HepG2 (cell line): ENCODE results near the gene OTOG. TPM values are rescaled to one million over a fixed set of nuclear protein-coding genes. Genes with fewer than 3 reads are reported as not detected.

Experiments
- ATAC-seq: fragments of 200-7000 bp; cut with Tn5 transposase; 3 replicates; pipeline ENCODE4 v1.9.1; 2020; ENCODE audit warnings: mild to moderate bottlenecking, moderate library complexity
- BruUV-seq: library from RNA; stranded (reverse); fragments of 400-500 nt; replicated peaks from 2 replicates; lab custom pipeline; 2021; lab: Mats Ljungman, UMichigan
- CTCF ChIA-PET: fragments of 300-600 bp; formaldehyde crosslinking; extraction: SDS; loops from one replicate; lab custom pipeline; 2021; ENCODE audit warnings: low total read pairs, inconsistent platforms, low intra/inter-chr PET ratio; lab: Yijun Ruan, JAX
- POLR2A ChIA-PET: fragments of 350-600 bp; sonication (Branson Sonifier 250); formaldehyde crosslinking; loops from one replicate; lab custom pipeline; 2020; ENCODE audit warnings: antibody characterized with exemption, inconsistent platforms; lab: Yijun Ruan, JAX
- DNase-seq: peaks from one replicate; pipeline ENCODE4 v3.0.0-alpha.2; 2015; ENCODE audit warnings: low spot score
- FAIRE-seq: peaks from 3 replicates; lab custom pipeline; 2011; peaks lifted over from hg19 to GRCh38; lab: Jason Lieb, UNC
- H2AFZ ChIP-seq: one replicate; pipeline ENCODE4 v1.6.1; 2011; ENCODE audit warnings: low read length, inconsistent platforms
- H3K27ac ChIP-seq: fragments of 300-600 bp; 3 replicates; pipeline ENCODE4 v1.8.0; 2011; ENCODE audit warnings: mixed run types, mild to moderate bottlenecking, mixed read lengths, low read length, inconsistent platforms; ENCODE audit not compliant: insufficient read depth; ENCODE audit errors: extremely low read length
- H3K27me3 ChIP-seq, 2 experiments: fragments of 200-600 bp in 1 of 2; 2 replicates in 1 of 2; 3 replicates in 1 of 2; pipeline versions ENCODE4 v1.6.0 to v1.8.0; 2011; ENCODE audit warnings: low read length in 2 of 2, mild to moderate bottlenecking in 2 of 2, moderate library complexity in 2 of 2, inconsistent platforms in 1 of 2; ENCODE audit not compliant: insufficient read depth in 2 of 2, control insufficient read depth in 1 of 2
- H3K36me3 ChIP-seq, 2 experiments: fragments of 200-600 bp in 1 of 2; replicated peaks in 1 of 2; 2 replicates in 1 of 2; 3 replicates in 1 of 2; pipeline versions ENCODE4 v1.5.1 to v1.8.0; 2011; ENCODE audit warnings: low read length in 2 of 2, inconsistent platforms in 1 of 2; ENCODE audit not compliant: insufficient read depth in 2 of 2, control insufficient read depth in 1 of 2
- H3K4me1 ChIP-seq: 2 replicates; pipeline ENCODE4 v1.5.1; 2012; ENCODE audit warnings: low read length, inconsistent platforms; ENCODE audit not compliant: insufficient read depth
- H3K4me2 ChIP-seq: 2 replicates; pipeline ENCODE4 v1.6.0; 2011; ENCODE audit warnings: low read depth, low read length, inconsistent platforms
- H3K4me3 ChIP-seq, 3 experiments: fragments of 200-600 bp in 1 of 3; sonication (generic), shearing (Covaris generic) in 1 of 3; replicated peaks in 1 of 3; 2 replicates each; pipeline ENCODE4 v1.5.1; 2011 to 2016; ENCODE audit warnings: low read length in 3 of 3, inconsistent platforms in 2 of 3, low read depth in 2 of 3, mild to moderate bottlenecking in 2 of 3, control low read depth in 1 of 3, mixed read lengths in 1 of 3; ENCODE audit not compliant: insufficient read depth in 1 of 3
- H3K79me2 ChIP-seq: one replicate; pipeline ENCODE4 v1.6.1; 2011; ENCODE audit warnings: low read length, inconsistent platforms; ENCODE audit not compliant: insufficient read depth
- H3K9ac ChIP-seq: 2 replicates; pipeline ENCODE4 v1.6.0; 2011; ENCODE audit warnings: mild to moderate bottlenecking, low read depth, low read length, inconsistent platforms; ENCODE audit not compliant: insufficient read depth
- H3K9me3 ChIP-seq: 2 replicates; pipeline ENCODE4 v1.5.1; 2012; ENCODE audit warnings: mild to moderate bottlenecking, low read length
- H4K20me1 ChIP-seq: 2 replicates; pipeline ENCODE4 v1.6.0; 2011; ENCODE audit warnings: inconsistent platforms, mild to moderate bottlenecking, low read length, moderate library complexity; ENCODE audit not compliant: insufficient read depth
- IRF2 ChIP-seq: IDR thresholded peaks from 2 replicates; pipeline ENCODE4 v1.6.1; 2018; ENCODE audit warnings: missing genetic modification reagents, missing compliant biosample characterization
- ZBTB21 ChIP-seq: sonication (generic); formaldehyde crosslinking; IDR thresholded peaks from 2 replicates; pipeline ENCODE4 v1.4.0; 2020; ENCODE audit warnings: missing genetic modification reagents
- ZBTB3 ChIP-seq: sonication (generic); formaldehyde crosslinking; IDR thresholded peaks from 2 replicates; pipeline ENCODE4 v1.4.0; 2020; ENCODE audit warnings: low read depth, mild to moderate bottlenecking, moderate library complexity, missing genetic modification reagents, borderline replicate concordance
- WGBS: methylation state at CpG from one replicate; pipeline ENCODE4 v1.1.6; 2017; ENCODE audit warnings: low lambda C conversion rate; 5-methylcytosine and 5-hydroxymethylcytosine counted together
- in situ Hi-C: cut with HindIII; loops from 2 replicates; pipeline ENCODE4 v1.10.0; 2017; ENCODE audit warnings: low pct_unique_long_range_greater_than_20kb; ENCODE audit not compliant: extremely low pct_ligation_motif_present
- intact Hi-C: fragments of 100-400 bp; cut with micrococcal nuclease; formaldehyde crosslinking; loops from one replicate; pipeline ENCODE4 v1.10.0; 2022; ENCODE audit not compliant: unreplicated experiment
- polyA plus RNA-seq, 8 experiments: library from polyadenylated mRNA; depleted of rRNA in 3 of 8; stranded (reverse) in 7 of 8; unstranded in 1 of 8; fragments of >200 nt; fragmentation: Illumina TruSeq in 4 of 8; extraction: Trizol in 4 of 8; gene quantifications; 2 replicates each; pipeline versions ENCODE4 v1.2.1 to v1.2.3, GENCODE V29; 2011 to 2016; ENCODE audit warnings: low read depth in 4 of 8, missing spikeins in 1 of 8, mixed read lengths in 1 of 8; ENCODE audit not compliant: insufficient read depth in 1 of 8
- total RNA-seq, 5 experiments: library from RNA; depleted of rRNA; stranded (reverse); fragments of >200 nt; fragmentation: Illumina TruSeq; extraction: Trizol; gene quantifications; 2 replicates each; pipeline ENCODE4 v1.2.3, GENCODE V29; 2016; ENCODE audit warnings: low read depth in 1 of 5

The OTOG gene
- total and polyA plus RNA-seq, 2 of the 13 experiments (the other 11 are each of a cell fraction or from before 2014, with no cell fraction given), result not detected

GRCh38 chr11:17533341-17533740, 13.7 kb upstream of the OTOG start:
- no peak overlapping the region for H3K9ac ChIP-seq
- H3K4me1 ChIP-seq, result peaks cover 28% of the 10 kb centered on the region
- ATAC-seq (no peak), DNase-seq (no peak), FAIRE-seq (no peak)
- intact Hi-C loops, result no loop called here
- in situ Hi-C loops, result no loop called here
- peaks cover 0 to 28% of the 10 kb centered on the region in 2 experiments; a peak in 4 of 5 replicates for H3K27me3 ChIP-seq
- no peaks in the 10 kb centered on the region for H3K79me2 ChIP-seq
- no peaks in the 10 kb centered on the region for H3K9me3 ChIP-seq
- no peaks in the 10 kb centered on the region for H3K36me3 ChIP-seq
- no peak overlapping the region for H3K4me3 ChIP-seq
- H3K27ac ChIP-seq, result no peak overlapping the region
- WGBS, result 23% methylated on average over 6 of the region's 6 CpGs
- H2AFZ ChIP-seq, result no peak overlapping the region
- BruUV-seq, result no TSS peak
- no peak overlapping the region for H3K4me2 ChIP-seq
- no peak for TF ChIP-seq ZBTB3
- H4K20me1 ChIP-seq, result no peaks in the 10 kb centered on the region
- ChIA-PET POLR2A (no interaction called here), CTCF (no interaction called here)

- no peak for FAIRE-seq
- in situ Hi-C loops, result no loop called here
- H3K27ac ChIP-seq, result no peak overlapping the region
Measured at GRCh38 chr11:17533778-17534415, 13.2 kb upstream of the OTOG start.

More at GRCh38 chr11:17533778-17534415, 13.2 kb upstream of the OTOG start:
- H3K4me3 ChIP-seq, result no peak overlapping the region
- H3K36me3 ChIP-seq, result no peaks in the 10 kb centered on the region
- no peak for DNase-seq
- H3K9me3 ChIP-seq, result no peaks in the 10 kb centered on the region
- H3K4me1 ChIP-seq, result peaks cover 28% of the 10 kb centered on the region
- H3K9ac ChIP-seq, result no peak overlapping the region
- ChIA-PET CTCF (no interaction called here), POLR2A (no interaction called here)
- H4K20me1 ChIP-seq, result no peaks in the 10 kb centered on the region
- BruUV-seq, result no TSS peak
- peaks cover 0 to 28% of the 10 kb centered on the region in 2 experiments; a peak in 4 of 5 replicates for H3K27me3 ChIP-seq
- intact Hi-C loops, result no loop called here
- 11% methylated on average over 7 of the region's 11 CpGs for WGBS
- no peak for TF ChIP-seq IRF2 (CRISPR knock-in tag)
- 0 out of 2 replicates have a peak, but pooled peaks have one; percentile 25 for TF ChIP-seq ZBTB21 (CRISPR knock-in tag)
- H3K4me2 ChIP-seq, result no peak overlapping the region
- H3K79me2 ChIP-seq, result no peaks in the 10 kb centered on the region
- no peak for ATAC-seq
- no peak overlapping the region for H2AFZ ChIP-seq
